CD4-positive, alpha-beta T cell (primary cell): ENCODE results near the gene RXRA. TPM values are rescaled to one million over a fixed set of nuclear protein-coding genes. Genes with fewer than 3 reads are reported as not detected.

Source experiments
- ATAC-seq: fragments of 200-7000 bp; cut with Tn5 transposase; one replicate; pipeline ENCODE4 v1.10.0; 2022; ENCODE audit warnings: mild to moderate bottlenecking; ENCODE audit not compliant: poor library complexity
- CTCF ChIA-PET: fragments of 350-600 bp; sonication (Branson Sonifier 250); formaldehyde crosslinking; loops from one replicate; lab custom pipeline; 2021; ENCODE audit warnings: antibody characterized with exemption, inconsistent platforms; lab: Charles Lee
- POLR2A ChIA-PET: fragments of 350-600 bp; sonication (Branson Sonifier 250); formaldehyde crosslinking; loops from one replicate; lab custom pipeline; 2021; ENCODE audit warnings: antibody characterized with exemption, inconsistent platforms; lab: Charles Lee
- DNase-seq, 14 experiments: peaks; one replicate each; pipeline ENCODE4 v3.0.0-alpha.2; 2013 to 2020; ENCODE audit warnings: mixed read lengths in 2 of 14
- H3K27ac ChIP-seq, 2 donors: one replicate each; pipeline versions ENCODE4 v1.5.1 to v1.7.0; 2013; ENCODE audit warnings: low read length in 2 of 2, low read depth in 1 of 2, mild to moderate bottlenecking in 1 of 2
- H3K27me3 ChIP-seq, 2 experiments: 1 replicate in 1 of 2; 2 replicates in 1 of 2; pipeline versions ENCODE4 v1.6.1 to v1.7.0; 2013; ENCODE audit warnings: low read length in 2 of 2, control low read depth in 1 of 2, mild to moderate bottlenecking in 1 of 2, moderate library complexity in 1 of 2; ENCODE audit not compliant: insufficient read depth in 2 of 2, control insufficient read depth in 1 of 2
- H3K36me3 ChIP-seq: one replicate; pipeline ENCODE4 v1.6.1; 2013; ENCODE audit warnings: low read length, control low read depth; ENCODE audit not compliant: insufficient read depth
- H3K4me1 ChIP-seq: one replicate; pipeline ENCODE4 v1.6.1; 2013; ENCODE audit warnings: low read length, control low read depth; ENCODE audit not compliant: insufficient read depth
- H3K4me3 ChIP-seq: one replicate; pipeline ENCODE4 v1.5.1; 2013; ENCODE audit warnings: mild to moderate bottlenecking, low read length, moderate library complexity
- H3K9me3 ChIP-seq, 2 experiments: 1 replicate in 1 of 2; 2 replicates in 1 of 2; pipeline versions ENCODE4 v1.6.1 to v1.7.0; 2013; ENCODE audit warnings: low read length in 2 of 2, mild to moderate bottlenecking in 2 of 2, control low read depth in 1 of 2, moderate library complexity in 1 of 2; ENCODE audit not compliant: control insufficient read depth in 1 of 2, insufficient read depth in 1 of 2
- H3K27ac Mint-ChIP-seq: one replicate; pipeline ENCODE4 v1.8.0; 2020; ENCODE audit warnings: mixed read lengths
- H3K27me3 Mint-ChIP-seq: one replicate; pipeline ENCODE4 v1.8.0; 2021; ENCODE audit warnings: mixed read lengths
- H3K36me3 Mint-ChIP-seq: one replicate; pipeline ENCODE4 v1.8.0; 2021; ENCODE audit warnings: low read depth, mixed read lengths
- H3K4me1 Mint-ChIP-seq: one replicate; pipeline ENCODE4 v1.8.0; 2021; ENCODE audit warnings: low read depth, mixed read lengths
- H3K4me3 Mint-ChIP-seq: one replicate; pipeline ENCODE4 v1.8.0; 2020; ENCODE audit warnings: mild to moderate bottlenecking, mixed read lengths
- H3K9me3 Mint-ChIP-seq: one replicate; pipeline ENCODE4 v1.8.0; 2020; ENCODE audit warnings: mixed read lengths
- intact Hi-C, 2 experiments: fragments of 100-400 bp; cut with DNase I in 1 of 2; cut with micrococcal nuclease in 1 of 2; formaldehyde crosslinking; loops; one replicate each; pipeline versions ENCODE4 v1.15.1 to v1.9.0; 2023 to 2025; cut with DNase I, micrococcal nuclease
- total RNA-seq, 174 experiments: library from RNA in 2 of 174; stranded (reverse) in 2 of 174; gene quantifications; one replicate each; pipeline ENCODE4 v1.2.3 and lab custom pipeline; 2021 to 2026
- TF ChIP-seq, protein P1 (sequence below): fragments of 200-600 bp; IDR thresholded peaks from one replicate; pipeline ENCODE4 v1.8.0; 2022; ENCODE audit warnings: antibody characterized with exemption, mild to moderate bottlenecking

Gene RXRA
- total RNA-seq, 2 experiments from 2014 or later, result 7.3 to 8.4 TPM

DNA sequence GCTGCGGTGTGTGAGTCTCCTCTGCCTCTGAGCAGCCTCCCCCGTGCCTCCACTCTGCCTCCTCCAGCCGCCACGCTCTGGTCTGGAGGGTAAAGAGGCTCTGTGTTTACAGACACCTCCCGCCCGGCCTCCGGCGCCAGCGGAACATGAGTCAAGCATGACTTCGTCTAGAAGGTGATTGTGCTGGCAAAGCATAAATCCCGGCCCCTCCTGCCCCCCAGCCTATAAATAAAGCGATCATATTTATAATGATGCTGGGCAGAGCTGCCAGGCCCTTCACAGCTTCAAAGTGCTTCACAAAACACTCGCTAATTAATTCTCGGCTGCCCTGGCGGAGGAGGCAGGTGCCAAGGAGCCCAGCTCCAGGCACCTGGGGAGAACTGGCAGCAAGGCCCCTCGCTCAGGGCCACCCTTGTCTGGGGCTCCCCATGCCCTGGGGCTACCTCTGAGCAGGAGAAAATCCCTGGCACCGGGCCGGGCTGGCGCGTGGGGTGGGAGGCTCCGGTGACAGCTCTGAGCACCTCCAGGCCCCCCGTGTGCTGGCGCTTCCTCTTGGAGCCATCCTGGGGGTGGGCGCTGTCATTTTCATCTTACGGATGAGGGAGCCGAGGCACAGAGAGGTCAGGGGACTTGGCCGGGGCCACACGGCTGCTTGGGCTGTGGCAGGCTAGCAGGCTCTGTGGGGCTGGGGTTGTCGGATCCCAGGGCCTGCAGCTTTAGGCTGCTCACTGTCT is 87.8 kb downstream of the RXRA start:
- H3K4me3 ChIP-seq, result no peak overlapping the region
- Mint-ChIP-seq H3K9me3 (no peaks in the 10 kb centered on the region), H3K27me3 (no peaks in the 10 kb centered on the region), H3K27ac (no peak overlapping the region), H3K4me3 (no peak overlapping the region), H3K4me1 (peaks cover 4% of the 10 kb centered on the region), H3K36me3 (no peaks in the 10 kb centered on the region)
- ChIA-PET POLR2A (no interaction called here), CTCF (no interaction called here)
- DNase-seq (no peak), ATAC-seq (no peak)
- H3K27ac ChIP-seq, result no peak overlapping the region
- intact Hi-C loops, result no loop called here
- H3K4me1 ChIP-seq, result peaks cover 18% of the 10 kb centered on the region
- H3K9me3 ChIP-seq, result no peaks in the 10 kb centered on the region
- no peaks in the 10 kb centered on the region for H3K27me3 ChIP-seq
- TF ChIP-seq, protein P1, sequence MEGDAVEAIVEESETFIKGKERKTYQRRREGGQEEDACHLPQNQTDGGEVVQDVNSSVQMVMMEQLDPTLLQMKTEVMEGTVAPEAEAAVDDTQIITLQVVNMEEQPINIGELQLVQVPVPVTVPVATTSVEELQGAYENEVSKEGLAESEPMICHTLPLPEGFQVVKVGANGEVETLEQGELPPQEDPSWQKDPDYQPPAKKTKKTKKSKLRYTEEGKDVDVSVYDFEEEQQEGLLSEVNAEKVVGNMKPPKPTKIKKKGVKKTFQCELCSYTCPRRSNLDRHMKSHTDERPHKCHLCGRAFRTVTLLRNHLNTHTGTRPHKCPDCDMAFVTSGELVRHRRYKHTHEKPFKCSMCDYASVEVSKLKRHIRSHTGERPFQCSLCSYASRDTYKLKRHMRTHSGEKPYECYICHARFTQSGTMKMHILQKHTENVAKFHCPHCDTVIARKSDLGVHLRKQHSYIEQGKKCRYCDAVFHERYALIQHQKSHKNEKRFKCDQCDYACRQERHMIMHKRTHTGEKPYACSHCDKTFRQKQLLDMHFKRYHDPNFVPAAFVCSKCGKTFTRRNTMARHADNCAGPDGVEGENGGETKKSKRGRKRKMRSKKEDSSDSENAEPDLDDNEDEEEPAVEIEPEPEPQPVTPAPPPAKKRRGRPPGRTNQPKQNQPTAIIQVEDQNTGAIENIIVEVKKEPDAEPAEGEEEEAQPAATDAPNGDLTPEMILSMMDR, result no peak
- peaks cover 6% of the 10 kb centered on the region for H3K36me3 ChIP-seq

DNA sequence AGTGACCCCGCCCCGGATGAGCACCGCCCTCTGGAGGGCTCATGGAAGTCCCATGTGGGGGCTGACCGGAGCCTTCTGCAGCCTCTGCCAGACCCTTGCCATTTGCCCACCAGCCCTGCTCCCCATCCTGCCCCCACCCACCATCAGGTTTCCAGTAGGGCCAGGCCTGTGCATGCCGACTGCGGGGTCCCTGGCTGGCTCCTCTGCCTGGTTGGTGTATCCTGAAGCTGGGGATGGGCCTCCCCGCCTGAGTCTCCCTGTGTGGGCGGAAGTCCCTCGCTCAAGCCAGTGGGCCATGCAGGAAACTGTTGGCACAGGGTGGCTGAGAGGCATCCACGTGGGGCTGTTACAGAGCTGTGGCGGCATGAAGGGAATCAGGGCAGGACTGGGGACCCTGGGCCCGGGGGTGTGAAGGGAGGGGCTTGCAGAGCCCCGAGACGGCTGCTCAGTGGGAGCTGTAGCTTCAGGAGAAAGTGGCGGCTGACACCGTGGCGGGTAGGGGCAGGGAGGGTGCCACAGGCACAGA is 88.7 kb downstream of the RXRA start:
- ATAC-seq (no peak), DNase-seq (no peak)
- TF ChIP-seq, protein P1, result no peak
- peaks cover 12% of the 10 kb centered on the region for H3K4me1 ChIP-seq
- H3K36me3 Mint-ChIP-seq, result no peaks in the 10 kb centered on the region
- no peak overlapping the region for H3K4me3 ChIP-seq
- CTCF ChIA-PET, result no interaction called here
- H3K9me3 Mint-ChIP-seq, result no peaks in the 10 kb centered on the region
- H3K27ac Mint-ChIP-seq, result no peak overlapping the region
- peaks cover under 1% of the 10 kb centered on the region for H3K4me1 Mint-ChIP-seq
- peaks cover 3% of the 10 kb centered on the region for H3K36me3 ChIP-seq
- H3K9me3 ChIP-seq, result no peaks in the 10 kb centered on the region
- intact Hi-C loops, result no loop called here
- H3K27me3 ChIP-seq, result no peaks in the 10 kb centered on the region
- no peaks in the 10 kb centered on the region for H3K27me3 Mint-ChIP-seq
- POLR2A ChIA-PET, result interaction anchor here (1.5 kb wide), 1 partner anchor 8 kb away, joined by 4 read pairs; no protein-coding TSS in a partner anchor
- no peak overlapping the region for H3K4me3 Mint-ChIP-seq
- no peak overlapping the region for H3K27ac ChIP-seq

DNA sequence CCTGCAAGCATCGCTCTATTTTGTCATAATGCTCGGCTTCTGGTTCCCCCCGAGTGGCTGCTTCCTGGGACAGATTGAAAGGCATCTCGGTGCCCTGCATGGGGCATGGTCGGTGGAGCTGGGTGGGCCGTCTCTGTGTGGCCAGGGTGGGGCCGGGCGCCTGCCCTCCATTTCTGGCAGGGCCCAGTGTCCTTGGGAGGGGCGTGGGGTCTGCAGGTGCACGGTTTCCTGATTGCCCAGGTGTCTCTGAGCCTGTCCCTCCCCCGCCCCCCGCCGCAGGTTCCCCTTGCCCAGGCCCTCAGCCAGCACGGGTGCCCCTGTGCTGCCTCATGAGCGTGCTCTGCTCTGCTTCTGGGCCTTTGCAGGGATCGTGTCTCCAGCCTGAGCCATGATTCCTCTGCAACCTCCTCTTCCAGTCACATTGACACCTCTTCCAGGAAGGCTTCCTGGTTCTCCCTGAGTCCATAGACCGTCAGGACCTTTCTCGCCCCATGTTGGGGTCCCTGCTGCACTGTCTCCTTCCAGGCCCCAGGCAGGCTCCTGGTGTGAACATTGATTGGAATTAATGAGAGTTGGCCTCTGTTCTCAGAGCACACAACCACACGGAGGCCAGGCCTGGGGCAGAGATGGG is 90.2 kb downstream of the RXRA start:
- TF ChIP-seq, protein P1, result no peak
- Mint-ChIP-seq H3K4me3 (no peak overlapping the region), H3K9me3 (no peaks in the 10 kb centered on the region), H3K4me1 (no peaks in the 10 kb centered on the region), H3K36me3 (peaks cover 7% of the 10 kb centered on the region), H3K27ac (no peak overlapping the region), H3K27me3 (no peaks in the 10 kb centered on the region)
- H3K27ac ChIP-seq, result no peak overlapping the region
- no peaks in the 10 kb centered on the region for H3K9me3 ChIP-seq
- POLR2A ChIA-PET, result interaction anchor here (1.5 kb wide), 1 partner anchor 9 kb away, joined by 4 read pairs; no protein-coding TSS in a partner anchor
- CTCF ChIA-PET, result no interaction called here
- peaks cover 3% of the 10 kb centered on the region for H3K36me3 ChIP-seq
- DNase-seq, result no peak
- no peak overlapping the region for H3K4me3 ChIP-seq
- H3K4me1 ChIP-seq, result peaks cover 7% of the 10 kb centered on the region
- ATAC-seq, result no peak
- no peaks in the 10 kb centered on the region for H3K27me3 ChIP-seq
- intact Hi-C loops, result no loop called here
